ENCODE results near the gene USH1G. TPM values are rescaled to one million over a fixed set of nuclear protein-coding genes. Genes with fewer than 3 reads are reported as not detected.

The USH1G gene
- total RNA-seq, 1 experiment from 2014 or later, result not detected

DNA sequence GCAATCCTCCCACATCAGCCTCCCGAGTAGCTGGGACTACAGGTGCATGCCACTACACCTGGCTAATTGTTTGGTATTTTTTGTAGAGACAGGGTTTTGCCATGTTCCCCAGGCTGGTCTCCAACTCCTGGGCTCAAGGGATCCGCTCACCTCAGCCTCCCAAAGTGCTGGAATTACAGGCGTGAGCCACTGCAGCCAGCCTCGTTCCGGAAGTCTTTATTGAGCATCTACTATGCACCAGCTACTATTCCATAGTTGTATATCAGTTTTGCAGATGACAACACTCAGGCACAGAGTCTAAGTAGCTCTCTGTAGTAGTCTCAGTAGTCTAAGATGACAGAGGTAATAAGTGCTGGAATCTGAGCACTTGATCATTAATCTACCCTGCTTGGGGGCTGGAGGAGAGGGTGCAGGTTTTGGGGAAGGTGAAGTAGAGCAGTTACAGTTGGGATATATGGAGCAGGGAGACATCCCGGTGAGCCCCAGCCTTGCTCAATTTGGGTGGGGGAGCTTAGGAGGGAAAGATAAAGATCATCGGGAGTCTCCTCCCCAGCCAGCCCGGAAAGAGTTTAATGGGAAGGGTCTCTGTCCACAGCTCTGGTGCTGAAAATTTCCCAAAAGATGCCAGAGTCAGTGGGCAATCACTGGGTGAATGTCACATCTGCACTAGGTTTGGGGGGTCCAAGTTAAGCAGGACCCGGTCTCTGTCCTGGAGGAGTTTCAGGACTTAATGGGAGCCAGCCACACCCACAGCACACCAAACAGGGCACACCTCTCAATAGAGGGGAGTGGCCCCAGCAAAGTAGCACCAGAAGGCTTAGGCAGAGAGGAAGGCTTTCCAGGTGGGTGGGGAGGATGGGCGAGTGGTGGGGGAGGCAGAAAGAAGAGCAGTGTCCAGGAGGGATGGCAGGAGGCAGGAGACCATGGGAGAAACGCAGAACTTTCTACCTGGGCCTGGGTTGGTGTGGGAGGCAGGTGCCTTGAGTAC, 14.3 kb upstream of the USH1G start:
- DNase-seq (ENCODE audit: low read depth), result no peak
- in situ Hi-C loops (cut with HindIII; ENCODE audit: low pct_unique_long_range_greater_than_20kb, low sequenced_read_pairs), result no loop called here

DNA sequence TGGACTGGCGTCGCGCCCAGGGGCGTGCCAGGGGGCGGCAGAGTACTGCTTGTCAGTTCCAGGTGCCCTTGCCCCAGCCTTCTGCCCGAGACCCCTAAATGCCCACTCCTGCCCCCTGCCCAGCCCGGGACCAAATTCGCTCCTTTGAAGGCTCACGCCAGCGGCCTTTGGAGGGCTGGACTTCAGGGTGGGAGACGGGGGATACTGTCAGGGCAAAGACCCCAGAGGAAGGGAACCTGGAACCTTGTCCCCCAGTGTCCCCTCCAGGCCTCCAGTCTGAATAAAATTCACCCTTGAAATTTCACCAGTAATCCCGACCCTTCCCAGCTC, 13.4 kb upstream of the USH1G start:
- in situ Hi-C loops (cut with HindIII; ENCODE audit: low pct_unique_long_range_greater_than_20kb, low sequenced_read_pairs), result no loop called here
- no peak for DNase-seq (ENCODE audit: low read depth)

DNA sequence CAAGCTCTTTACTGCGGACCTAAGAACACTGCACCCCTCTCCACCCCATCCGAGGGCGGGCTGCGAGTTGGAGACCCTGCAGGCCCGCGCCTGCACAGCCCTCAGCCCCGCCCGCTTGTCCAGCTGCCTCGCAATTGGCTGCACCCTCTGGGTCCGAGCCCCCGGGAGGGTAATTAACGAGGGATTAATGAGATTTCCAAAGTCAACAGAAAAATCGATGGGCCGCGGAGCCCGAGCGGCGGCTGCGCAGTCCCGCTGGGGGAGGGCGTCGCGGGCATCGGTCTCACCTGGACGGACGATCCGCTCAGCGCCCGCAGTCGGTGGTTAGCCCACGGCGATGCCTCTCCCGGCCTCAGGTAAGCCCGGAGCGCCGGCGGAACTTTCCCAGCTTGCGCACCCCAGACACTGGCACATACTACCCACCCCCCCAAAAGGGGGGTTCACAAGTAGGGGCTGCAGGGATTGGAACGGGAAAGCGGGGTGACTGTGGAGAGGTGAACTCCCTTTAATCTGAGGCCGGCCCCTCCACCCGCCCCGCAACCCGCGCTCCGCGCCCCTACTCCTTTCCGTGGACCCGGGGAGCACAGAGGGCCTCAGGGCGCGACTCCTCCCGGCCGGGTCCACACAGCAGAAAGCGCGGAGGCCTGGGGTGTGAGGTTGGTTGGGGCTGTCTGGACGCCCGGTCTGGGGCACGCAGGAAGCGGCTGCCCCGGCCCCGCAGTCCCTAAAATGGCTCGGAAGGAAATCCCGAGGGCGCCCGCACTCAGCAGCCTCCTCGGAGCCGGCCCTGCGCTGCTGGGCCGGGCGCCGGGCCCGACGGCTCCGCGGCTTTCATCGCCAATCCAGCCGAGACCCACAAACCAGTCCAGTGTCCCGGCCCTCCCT, 12.8 kb upstream of the USH1G start, which contains the start of gene OTOP3:
OTOP3 (plus strand) TSS at position 314 of the 885 bp plus-strand sequence; CDS start at position 338, 24 bp downstream.
- no peak for DNase-seq (ENCODE audit: low read depth)

DNA sequence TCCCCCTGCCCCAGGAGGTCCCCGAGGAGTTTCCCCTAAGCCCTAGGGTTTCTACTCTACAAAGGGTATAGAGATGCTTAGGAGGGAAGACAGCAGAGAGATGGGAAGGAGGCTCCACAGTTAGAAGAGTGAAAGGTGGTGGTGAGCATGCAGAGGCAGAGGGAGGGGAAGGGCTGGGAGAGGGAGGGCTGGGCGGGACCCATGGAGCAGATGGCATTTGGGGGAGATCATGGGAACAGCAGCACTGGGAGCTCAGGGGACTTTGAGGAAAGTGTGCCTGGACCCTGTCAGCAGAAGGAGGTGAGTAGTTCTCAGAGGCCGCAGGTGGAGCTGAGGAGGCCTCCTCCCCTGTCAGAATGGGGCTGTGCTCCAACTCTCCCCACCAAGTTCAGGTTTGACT, 12.0 kb upstream of the USH1G start:
- in situ Hi-C loops (cut with HindIII; ENCODE audit: low pct_unique_long_range_greater_than_20kb, low sequenced_read_pairs), result no loop called here
- DNase-seq (ENCODE audit: low read depth), result no peak

More for the DNA sequence above, 12.8 kb upstream of the USH1G start, which contains the start of gene OTOP3:
- in situ Hi-C loops (cut with HindIII; ENCODE audit: low pct_unique_long_range_greater_than_20kb, low sequenced_read_pairs), result no loop called here

DNA sequence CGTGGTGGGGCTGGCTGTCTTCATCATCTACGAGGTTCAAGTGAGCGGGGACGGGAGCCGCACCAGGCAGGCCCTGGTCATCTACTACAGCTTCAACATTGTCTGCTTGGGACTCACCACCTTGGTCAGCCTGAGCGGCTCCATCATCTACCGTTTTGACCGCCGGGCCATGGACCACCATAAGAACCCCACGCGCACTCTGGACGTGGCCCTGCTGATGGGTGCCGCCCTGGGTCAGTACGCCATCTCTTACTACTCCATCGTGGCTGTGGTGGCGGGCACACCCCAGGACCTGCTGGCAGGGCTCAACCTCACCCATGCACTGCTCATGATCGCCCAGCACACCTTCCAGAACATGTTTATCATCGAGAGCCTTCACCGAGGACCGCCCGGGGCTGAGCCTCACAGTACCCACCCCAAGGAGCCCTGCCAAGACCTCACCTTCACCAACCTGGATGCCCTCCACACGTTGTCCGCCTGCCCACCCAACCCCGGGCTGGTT, 7.5 kb upstream of the USH1G start:
- in situ Hi-C loops (cut with HindIII; ENCODE audit: low pct_unique_long_range_greater_than_20kb, low sequenced_read_pairs), result no loop called here
- no peak for DNase-seq (ENCODE audit: low read depth)

DNA sequence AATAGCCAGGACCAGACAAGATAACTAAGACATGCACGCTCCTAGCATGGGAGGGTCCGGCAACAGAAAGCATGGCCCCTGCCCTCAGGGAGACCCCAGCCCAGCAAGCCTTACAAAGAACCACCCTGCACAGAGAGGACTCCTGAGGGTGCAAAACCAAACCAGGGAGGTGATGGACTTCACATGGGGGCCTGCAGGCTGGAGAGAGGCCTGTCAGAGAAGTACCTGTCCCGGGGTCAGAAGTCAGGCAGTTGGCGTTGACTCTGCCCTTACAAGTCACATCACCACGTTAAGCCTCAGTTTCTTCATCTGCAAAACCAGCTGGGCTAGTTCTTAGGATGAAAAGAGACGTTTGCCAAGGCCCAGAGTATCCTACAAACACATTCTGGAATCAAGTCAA, 5.7 kb upstream of the USH1G start:
- DNase-seq (ENCODE audit: low read depth), result no peak
- in situ Hi-C loops (cut with HindIII; ENCODE audit: low pct_unique_long_range_greater_than_20kb, low sequenced_read_pairs), result no loop called here

DNA sequence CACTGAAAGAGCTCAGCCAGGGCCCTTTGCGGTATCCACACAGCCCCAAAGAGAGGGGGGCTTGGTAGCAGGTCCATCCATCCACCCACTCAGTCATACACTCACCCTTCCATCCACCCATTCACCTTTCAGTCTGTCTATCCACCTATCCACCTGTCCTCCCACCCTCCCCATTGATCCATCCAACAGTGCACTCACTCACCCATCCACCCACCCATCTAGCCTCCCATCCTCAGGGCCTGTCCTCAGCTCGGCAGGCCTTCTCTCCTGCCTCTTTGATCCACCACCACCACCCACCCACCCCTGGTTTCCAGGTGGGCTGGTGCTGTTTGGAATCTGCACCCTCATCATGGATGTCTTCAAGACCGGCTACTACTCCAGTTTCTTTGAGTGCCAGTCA, 2.2 kb upstream of the USH1G start:
- no peak for DNase-seq (ENCODE audit: low read depth)
- in situ Hi-C loops (cut with HindIII; ENCODE audit: low pct_unique_long_range_greater_than_20kb, low sequenced_read_pairs), result no loop called here

DNA sequence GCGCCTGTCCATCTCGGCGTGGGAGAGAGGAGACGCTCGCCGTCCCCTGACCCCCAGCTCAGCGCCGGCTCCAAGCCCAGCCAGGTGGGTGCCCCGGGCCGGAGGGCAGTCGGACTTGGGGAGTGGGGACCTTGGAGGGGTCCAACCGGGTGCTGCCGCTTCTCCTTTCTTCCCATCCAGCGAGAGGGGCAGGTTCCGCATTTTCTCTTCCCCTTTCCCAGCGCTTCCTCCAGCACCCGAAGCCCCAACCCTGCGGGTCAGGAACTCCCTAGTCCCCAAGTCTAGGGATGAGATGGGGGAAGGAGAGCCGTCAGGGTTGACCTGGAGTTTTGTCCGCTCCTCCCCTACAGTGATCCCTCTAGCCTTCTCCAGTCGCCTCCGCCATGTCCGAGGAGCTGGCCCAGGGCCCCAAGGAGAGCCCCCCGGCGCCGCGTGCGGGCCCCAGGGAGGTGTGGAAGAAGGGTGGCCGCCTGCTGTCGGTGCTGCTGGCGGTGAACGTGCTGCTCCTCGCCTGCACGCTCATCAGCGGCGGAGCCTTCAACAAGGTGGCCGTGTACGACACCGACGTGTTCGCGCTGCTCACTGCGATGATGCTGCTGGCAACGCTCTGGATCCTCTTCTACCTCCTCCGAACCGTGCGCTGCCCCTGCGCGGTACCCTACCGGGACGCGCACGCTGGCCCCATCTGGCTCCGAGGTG, 1.3 kb upstream of the USH1G start, which contains the start of gene OTOP2:
OTOP2 (plus strand) TSS at position 24 of the 699 bp plus-strand sequence; CDS start at position 384, 360 bp downstream.
- in situ Hi-C loops (cut with HindIII; ENCODE audit: low pct_unique_long_range_greater_than_20kb, low sequenced_read_pairs), result no loop called here
- DNase-seq (ENCODE audit: low read depth), result no peak

DNA sequence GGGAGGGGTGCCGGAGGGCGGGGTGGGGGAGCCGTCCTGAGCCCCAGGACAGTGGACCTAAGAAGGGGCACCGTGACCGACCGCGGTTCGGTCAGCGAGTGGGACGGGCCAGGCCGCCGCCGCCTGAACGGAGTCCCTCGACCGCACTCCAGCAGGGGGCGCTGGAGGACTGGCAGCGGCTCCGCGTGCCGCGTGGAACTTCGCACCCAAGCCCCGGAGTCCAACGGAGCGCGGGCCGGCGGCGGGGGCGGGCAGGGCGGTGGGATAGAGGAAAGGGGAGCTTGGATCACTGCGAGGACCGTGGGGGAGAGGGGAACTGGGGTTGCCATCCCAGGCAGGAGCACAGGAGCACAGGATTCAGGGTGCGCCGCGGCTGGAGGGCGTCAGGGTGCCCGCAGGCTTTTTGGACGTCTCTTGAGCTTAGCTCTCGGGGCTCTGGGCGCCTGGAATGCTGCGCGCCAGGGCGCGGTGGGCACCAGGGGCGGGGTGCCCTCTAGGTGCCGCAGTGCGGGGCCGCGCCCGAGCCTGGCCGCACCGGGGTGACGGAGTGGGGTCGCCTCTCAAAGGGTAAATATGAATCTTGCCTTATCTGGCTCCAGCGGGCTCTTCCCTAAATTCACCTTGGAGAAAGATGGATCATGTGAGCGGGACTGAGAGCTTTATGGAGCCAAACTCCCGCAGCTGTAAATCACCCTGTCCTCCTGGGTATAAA, 639 bp upstream of the USH1G start:
- in situ Hi-C loops (cut with HindIII; ENCODE audit: low pct_unique_long_range_greater_than_20kb, low sequenced_read_pairs), result no loop called here
- no peak for DNase-seq (ENCODE audit: low read depth)

DNA sequence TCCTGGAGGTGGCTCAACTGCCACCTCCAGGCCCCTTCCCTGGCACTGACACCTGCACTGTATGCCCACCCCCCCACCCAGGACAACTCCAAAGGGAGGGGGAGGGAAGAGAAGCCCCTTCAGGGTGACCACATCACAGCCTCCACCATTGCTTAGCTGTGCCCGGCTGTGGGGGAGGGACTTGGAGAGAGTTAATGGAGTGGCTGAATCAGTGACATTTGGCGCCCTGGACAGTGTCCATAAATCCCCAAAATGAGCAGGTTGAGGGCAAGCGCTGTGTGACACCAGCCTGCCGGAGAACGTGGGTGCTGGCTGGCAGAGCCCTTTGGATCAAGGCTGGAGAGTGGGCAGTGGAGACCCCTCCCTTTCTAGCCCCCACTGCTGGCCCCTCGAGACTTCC, 883 bp downstream of the USH1G start:
- DNase-seq (ENCODE audit: low read depth), result no peak
- in situ Hi-C loops (cut with HindIII; ENCODE audit: low pct_unique_long_range_greater_than_20kb, low sequenced_read_pairs), result no loop called here

DNA sequence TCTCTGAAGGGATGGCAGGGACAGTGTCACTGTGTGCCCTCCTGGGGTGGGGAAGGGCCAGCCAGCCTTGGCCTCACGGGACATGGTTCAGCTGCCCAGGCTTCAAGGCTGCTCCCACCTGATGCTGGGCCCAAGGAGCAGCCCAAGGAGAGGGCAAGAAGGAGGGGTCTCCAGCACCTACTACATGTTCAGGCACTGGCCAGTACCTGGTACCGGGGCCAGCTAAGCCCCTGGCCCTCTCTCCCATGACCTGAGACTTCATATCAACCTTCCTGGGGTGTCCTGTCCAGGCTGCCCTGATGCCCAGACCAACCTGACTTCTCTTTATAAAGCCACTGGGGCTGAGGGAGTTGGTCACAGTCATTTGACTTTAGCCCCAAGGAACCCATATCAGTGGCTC, 1.3 kb downstream of the USH1G start:
- no peak for DNase-seq (ENCODE audit: low read depth)
- in situ Hi-C loops (cut with HindIII; ENCODE audit: low pct_unique_long_range_greater_than_20kb, low sequenced_read_pairs), result no loop called here

DNA sequence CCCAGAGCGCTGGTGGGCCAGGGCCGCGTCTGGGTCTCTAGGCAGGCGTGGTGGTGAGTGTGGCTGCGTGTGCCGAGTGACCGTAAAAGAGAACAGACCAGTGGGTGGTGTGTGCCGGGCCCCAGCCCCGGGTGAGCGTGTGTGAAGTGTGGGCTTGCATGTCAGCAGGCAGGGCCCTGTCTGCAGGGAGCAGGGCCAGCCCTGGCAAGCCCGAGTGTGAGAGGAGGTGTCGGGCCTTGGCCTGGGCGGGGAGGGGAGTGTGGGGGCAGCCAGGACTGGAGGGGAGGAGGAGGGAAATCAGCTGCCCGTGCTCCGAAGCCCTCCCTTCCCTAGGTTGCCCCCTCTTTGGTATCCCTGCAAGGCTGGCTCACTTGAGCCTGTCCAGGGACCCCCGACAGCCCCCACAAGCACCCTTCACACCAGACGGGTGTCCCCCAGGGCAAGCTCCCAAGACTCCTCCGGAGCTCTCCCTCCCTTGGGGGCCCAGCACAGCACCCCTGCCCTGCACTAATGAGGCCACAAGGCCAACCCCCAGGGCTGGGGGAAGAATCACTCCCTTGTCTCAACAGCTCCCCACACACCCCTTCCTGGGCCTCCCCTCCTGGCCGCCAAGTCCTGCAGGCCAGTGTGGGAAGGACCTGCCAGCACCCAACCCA, 1.9 kb downstream of the USH1G start:
- in situ Hi-C loops (cut with HindIII; ENCODE audit: low pct_unique_long_range_greater_than_20kb, low sequenced_read_pairs), result no loop called here
- DNase-seq (ENCODE audit: low read depth), result no peak

DNA sequence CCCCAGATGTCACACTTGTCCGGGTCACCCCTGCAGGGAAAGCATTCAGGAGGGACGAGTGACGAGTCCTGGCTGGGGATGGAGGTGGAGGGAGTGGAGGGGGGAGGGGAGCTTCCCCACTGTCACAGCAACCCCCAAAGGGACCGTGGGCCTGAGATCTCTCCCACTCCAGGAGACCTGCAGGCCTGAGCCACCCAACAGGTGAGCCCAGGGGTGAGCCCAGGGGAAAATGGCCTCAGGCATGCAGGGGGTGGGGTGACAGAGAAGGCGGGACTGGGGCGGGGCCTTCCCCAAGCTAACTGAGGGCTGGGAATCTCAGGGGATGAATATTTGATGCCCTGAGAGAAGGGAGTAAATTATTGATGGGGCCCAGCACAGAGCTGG, 2.4 kb downstream of the USH1G start:
- in situ Hi-C loops (cut with HindIII; ENCODE audit: low pct_unique_long_range_greater_than_20kb, low sequenced_read_pairs), result no loop called here
- DNase-seq (ENCODE audit: low read depth), result no peak

DNA sequence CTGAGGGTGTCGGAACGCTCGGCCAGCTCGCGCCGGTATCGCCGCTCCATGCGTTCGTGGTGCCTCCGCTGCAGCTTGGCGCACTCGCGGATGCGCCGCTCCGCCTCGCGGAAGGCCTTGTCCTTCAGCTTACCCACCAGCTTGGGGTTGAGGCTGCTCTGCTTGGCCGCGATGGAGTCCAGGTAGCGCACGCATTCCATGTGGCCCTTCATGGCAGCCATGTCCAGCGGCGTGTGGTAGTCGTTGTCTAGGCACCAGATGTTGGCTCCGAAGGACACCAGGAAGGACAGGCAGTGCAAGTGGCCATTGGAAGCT, 2.8 kb downstream of the USH1G start:
- in situ Hi-C loops (cut with HindIII; ENCODE audit: low pct_unique_long_range_greater_than_20kb, low sequenced_read_pairs), result no loop called here
- DNase-seq (ENCODE audit: low read depth), result no peak

DNA sequence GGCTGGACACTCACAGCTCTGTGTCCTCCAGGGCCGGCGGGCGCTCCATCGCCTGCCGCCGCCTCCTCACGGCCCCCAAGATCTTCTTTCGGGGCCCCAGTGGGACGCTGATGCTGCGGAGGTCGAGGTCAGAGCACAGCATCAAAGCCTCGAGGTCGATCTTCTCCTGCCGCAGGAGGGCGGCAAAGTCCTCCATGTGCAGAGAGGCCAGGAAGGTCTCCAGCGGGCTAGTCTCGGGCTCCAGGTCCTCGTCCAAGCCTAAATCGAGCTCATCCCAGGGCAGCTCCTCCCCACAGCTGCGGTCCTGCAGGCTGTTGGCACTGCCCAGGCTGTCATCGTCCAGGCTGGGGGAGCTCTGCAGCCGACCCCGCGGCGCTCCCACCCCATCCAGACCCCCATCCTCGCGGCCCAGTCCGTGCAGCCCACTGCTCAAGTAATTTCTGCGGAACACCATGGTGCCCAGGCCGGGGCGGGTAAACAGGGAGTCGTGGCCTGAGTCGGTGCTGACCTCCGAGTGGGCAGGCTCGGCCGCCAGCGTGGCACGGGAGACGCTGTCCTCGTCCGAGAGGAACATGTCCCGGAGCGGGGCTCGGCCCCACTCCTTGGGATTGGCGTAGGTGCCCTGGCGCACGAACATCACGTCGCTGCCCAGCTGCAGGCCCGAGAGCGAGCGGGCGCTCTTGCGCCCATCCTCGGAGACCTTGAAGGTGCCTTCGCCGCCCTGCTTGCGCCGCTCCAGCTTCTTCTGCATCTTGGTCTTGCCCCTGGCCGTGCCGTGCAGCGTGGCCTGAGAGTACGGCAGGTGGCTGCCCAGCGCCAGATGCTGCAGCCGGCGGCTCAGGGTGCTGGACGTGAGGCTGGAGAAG, 3.4 kb downstream of the USH1G start:
- in situ Hi-C loops (cut with HindIII; ENCODE audit: low pct_unique_long_range_greater_than_20kb, low sequenced_read_pairs), result no loop called here
- no peak for DNase-seq (ENCODE audit: low read depth)

DNA sequence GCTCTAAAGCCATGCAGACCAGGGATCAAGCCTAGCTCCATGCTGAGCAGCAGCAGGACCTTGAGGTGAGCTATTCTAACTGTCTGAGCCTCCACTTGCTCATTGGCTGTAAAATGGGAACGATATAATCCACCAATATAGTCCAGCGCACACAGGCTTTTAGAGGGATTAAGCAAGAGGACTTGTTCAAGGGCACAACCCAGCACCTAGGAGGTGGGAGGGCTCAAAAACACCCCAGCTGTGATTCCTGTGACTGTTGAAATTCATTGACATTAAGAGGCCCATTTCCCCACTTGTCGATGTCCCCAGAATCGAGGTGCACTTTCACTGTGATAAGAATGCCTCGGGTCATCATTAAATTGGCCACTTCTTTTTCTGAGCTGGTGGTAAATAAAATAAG, 4.1 kb downstream of the USH1G start:
- in situ Hi-C loops (cut with HindIII; ENCODE audit: low pct_unique_long_range_greater_than_20kb, low sequenced_read_pairs), result no loop called here
- DNase-seq (ENCODE audit: low read depth), result no peak

DNA sequence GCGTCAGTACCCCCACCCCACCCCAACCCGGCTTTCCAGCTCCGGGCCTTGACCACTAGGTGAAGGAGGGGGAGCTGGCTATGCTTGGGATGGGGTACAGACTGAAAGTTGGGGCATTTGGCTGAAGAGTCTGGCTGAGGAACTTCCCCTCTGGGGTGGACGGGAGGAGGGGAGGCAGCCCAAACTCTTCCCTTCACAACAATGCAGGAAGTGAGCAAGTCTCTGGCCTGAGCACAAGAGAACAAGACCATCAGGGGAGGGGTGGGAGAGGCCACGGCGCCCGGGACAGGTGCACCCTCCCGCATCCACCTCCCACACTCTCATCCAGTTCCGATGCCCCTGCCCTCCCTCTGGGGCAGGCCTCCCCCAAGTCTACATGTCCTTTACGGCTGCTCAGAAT, 5.6 kb downstream of the USH1G start:
- no peak for DNase-seq (ENCODE audit: low read depth)
- in situ Hi-C loops (cut with HindIII; ENCODE audit: low pct_unique_long_range_greater_than_20kb, low sequenced_read_pairs), result no loop called here
